Left forelimb (tissue), 1 donor: ENCODE results near the gene KNSTRN.

Experiments used
- DNase-seq: peaks from one replicate; pipeline ENCODE4 v3.0.0-alpha.2; 2018; ENCODE audit warnings: low spot score

The KNSTRN gene

GRCh38 chr15:40345867-40346578 lies 36.5 kb upstream of the KNSTRN start:
- DNase-seq = no peak

- no peak for DNase-seq
Measured at GRCh38 chr15:40346579-40347558, 35.7 kb upstream of the KNSTRN start.

- no peak for DNase-seq
Measured at GRCh38 chr15:40347559-40348473, 34.7 kb upstream of the KNSTRN start.

- DNase-seq = no peak
Measured at GRCh38 chr15:40348474-40348870, 34.0 kb upstream of the KNSTRN start.

- no peak for DNase-seq
Measured at GRCh38 chr15:40349163-40349562, 33.4 kb upstream of the KNSTRN start.

- DNase-seq = no peak
Measured at GRCh38 chr15:40352281-40352901, 30.1 kb upstream of the KNSTRN start.

GRCh38 chr15:40353697-40354096 lies 28.8 kb upstream of the KNSTRN start:
- no peak for DNase-seq

- no peak for DNase-seq
Measured at GRCh38 chr15:40354408-40355171, 27.9 kb upstream of the KNSTRN start.

- no peak for DNase-seq
Measured at GRCh38 chr15:40355976-40356585, 26.4 kb upstream of the KNSTRN start.

- DNase-seq = no peak
Measured at GRCh38 chr15:40357246-40357645, 25.3 kb upstream of the KNSTRN start.

- peak; percentile 97 for DNase-seq
Measured at GRCh38 chr15:40357723-40358470, 24.6 kb upstream of the KNSTRN start, which contains the start of gene DISP2. DISP2 (plus strand) TSS chr15:40358219; CDS start chr15:40358322, 103 bp downstream.

GRCh38 chr15:40358471-40359353 lies 23.8 kb upstream of the KNSTRN start:
- DNase-seq = no peak

- no peak for DNase-seq
Measured at GRCh38 chr15:40360015-40360414, 22.5 kb upstream of the KNSTRN start.

GRCh38 chr15:40361640-40362039 lies 20.9 kb upstream of the KNSTRN start:
- no peak for DNase-seq

GRCh38 chr15:40363611-40364010 lies 18.9 kb upstream of the KNSTRN start:
- DNase-seq = no peak

GRCh38 chr15:40364251-40364650 lies 18.3 kb upstream of the KNSTRN start:
- peak; percentile 51 for DNase-seq

GRCh38 chr15:40365016-40365415 lies 17.5 kb upstream of the KNSTRN start:
- DNase-seq = peak; percentile 49
